ENCODE results near the gene DOCK1.

The DOCK1 gene

DNA sequence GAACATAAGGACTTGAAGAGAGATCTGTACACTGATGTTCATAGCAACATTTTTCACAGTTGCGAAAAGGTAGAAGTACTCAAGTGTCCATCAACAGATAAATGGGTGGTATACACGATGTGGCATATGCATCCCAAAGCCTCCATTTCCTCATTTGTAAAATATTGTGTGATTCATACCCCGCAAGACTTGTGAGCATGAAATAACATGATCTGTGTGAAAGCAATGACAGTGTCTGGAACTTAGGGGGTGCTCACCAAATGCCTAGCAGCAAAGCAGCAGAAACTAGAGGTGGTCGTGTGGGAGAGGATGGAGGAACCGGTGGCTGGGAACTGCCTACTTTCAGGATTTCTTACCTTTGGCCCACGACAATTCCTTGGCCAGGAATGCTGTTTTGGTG, 426.5 kb downstream of the DOCK1 start:
- TF ChIP-seq, protein P1, sequence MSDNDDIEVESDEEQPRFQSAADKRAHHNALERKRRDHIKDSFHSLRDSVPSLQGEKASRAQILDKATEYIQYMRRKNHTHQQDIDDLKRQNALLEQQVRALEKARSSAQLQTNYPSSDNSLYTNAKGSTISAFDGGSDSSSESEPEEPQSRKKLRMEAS (IDR thresholded peaks at IDR 0.05; ENCODE audit: low read depth, low read length) = no peak
- TF ChIP-seq POLR2A (IDR thresholded peaks at IDR 0.05; ENCODE audit: extremely low read depth, insufficient read length) (no peak), MYC (IDR thresholded peaks at IDR 0.05; ENCODE audit: low read depth, low read length) (no peak)
- TF ChIP-seq, protein P2, sequence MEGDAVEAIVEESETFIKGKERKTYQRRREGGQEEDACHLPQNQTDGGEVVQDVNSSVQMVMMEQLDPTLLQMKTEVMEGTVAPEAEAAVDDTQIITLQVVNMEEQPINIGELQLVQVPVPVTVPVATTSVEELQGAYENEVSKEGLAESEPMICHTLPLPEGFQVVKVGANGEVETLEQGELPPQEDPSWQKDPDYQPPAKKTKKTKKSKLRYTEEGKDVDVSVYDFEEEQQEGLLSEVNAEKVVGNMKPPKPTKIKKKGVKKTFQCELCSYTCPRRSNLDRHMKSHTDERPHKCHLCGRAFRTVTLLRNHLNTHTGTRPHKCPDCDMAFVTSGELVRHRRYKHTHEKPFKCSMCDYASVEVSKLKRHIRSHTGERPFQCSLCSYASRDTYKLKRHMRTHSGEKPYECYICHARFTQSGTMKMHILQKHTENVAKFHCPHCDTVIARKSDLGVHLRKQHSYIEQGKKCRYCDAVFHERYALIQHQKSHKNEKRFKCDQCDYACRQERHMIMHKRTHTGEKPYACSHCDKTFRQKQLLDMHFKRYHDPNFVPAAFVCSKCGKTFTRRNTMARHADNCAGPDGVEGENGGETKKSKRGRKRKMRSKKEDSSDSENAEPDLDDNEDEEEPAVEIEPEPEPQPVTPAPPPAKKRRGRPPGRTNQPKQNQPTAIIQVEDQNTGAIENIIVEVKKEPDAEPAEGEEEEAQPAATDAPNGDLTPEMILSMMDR (IDR thresholded peaks at IDR 0.05; ENCODE audit: low read depth, low read length) = no peak
- DNase-seq (ENCODE audit: low read depth) = no peak
- no peak overlapping the region for H3K4me3 ChIP-seq (ENCODE audit: low read depth, low read length)

DNA sequence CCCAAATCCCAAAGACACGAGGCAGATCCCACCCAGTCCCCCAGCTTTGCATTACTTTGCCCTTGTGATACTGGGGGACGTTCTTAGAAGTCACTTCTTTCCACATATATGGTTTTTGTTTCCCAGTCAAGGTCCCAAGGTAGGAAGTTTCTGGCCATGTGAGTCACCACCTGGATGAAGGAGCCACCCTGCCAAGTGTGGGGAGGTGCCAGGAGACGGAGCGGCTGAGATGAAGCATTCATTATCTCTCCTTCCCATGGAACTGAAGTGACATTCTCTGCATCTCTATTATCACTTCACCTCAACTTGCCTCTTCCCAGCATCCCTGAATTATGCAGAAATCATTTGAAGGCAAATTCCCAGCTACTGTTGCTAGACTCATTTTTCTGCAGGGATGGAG, 427.4 kb downstream of the DOCK1 start:
- no peak for DNase-seq (ENCODE audit: low read depth)
- H3K4me3 ChIP-seq (ENCODE audit: low read depth, low read length) = no peak overlapping the region
- TF ChIP-seq POLR2A (IDR thresholded peaks at IDR 0.05; ENCODE audit: extremely low read depth, insufficient read length) (no peak), MYC (IDR thresholded peaks at IDR 0.05; ENCODE audit: low read depth, low read length) (no peak)
- TF ChIP-seq, protein P2 (IDR thresholded peaks at IDR 0.05; ENCODE audit: low read depth, low read length) = no peak
- TF ChIP-seq, protein P1 (IDR thresholded peaks at IDR 0.05; ENCODE audit: low read depth, low read length) = no peak

DNA sequence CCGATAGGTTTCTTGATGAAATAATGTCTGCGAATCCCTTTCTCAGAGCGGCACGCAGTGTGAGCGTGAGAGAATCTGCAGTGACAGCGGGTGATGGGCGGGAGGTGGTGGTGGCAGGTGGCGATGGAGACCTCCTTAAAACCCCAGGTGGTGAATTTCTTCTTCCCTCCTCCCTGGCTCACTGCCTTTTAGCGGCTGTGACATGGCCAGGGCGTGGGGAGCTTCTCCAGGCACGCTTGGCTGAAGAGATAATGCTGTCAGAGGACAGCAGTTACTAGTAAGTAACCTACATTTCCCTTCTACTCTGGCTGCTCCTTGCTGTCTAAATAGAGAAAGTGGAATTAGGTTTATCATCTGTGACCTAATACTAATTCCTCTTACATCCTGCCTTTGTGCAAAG, 432.6 kb downstream of the DOCK1 start:
- H3K4me3 ChIP-seq (ENCODE audit: low read depth, low read length) = no peak overlapping the region
- TF ChIP-seq MYC (IDR thresholded peaks at IDR 0.05; ENCODE audit: low read depth, low read length) (no peak), POLR2A (IDR thresholded peaks at IDR 0.05; ENCODE audit: extremely low read depth, insufficient read length) (no peak)
- TF ChIP-seq, protein P2 (IDR thresholded peaks at IDR 0.05; ENCODE audit: low read depth, low read length) = no peak
- TF ChIP-seq, protein P1 (IDR thresholded peaks at IDR 0.05; ENCODE audit: low read depth, low read length) = no peak
- no peak for DNase-seq (ENCODE audit: low read depth)

DNA sequence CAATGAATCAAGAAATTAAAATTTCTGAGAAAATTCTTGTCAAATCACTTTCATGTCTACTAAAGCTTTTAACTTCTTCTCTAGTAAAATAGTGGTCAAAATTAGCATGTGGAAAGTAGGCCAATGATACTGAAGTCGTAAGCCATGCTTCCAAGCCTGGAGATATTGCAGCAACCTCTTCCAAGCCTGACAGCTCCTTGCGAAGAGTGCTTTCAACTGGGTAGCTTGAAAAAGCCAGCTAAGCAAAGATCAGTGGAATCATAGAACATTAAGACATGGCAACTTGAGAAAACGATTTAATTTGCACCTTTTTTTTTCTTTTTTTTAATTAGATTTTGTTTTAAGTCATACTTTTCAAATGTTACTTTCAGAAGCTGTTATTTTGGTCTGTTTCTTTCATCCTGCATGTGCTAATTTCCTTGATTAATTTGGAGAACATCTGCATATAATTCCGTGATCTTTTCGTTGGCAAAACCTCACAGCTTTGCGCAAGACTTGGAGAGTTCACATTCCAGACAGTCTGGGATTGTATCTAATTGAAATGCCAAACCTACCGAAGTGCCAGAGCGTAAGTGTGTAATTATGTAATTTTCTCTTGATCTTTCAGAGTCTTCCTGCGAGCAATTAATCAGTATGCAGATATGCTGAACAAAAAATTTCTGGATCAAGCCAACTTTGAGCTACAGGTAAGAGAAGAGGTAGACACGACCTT, 433.3 kb downstream of the DOCK1 start:
- no peak for DNase-seq (ENCODE audit: low read depth)
- TF ChIP-seq POLR2A (IDR thresholded peaks at IDR 0.05; ENCODE audit: extremely low read depth, insufficient read length) (no peak), MYC (IDR thresholded peaks at IDR 0.05; ENCODE audit: low read depth, low read length) (no peak)
- TF ChIP-seq, protein P1 (IDR thresholded peaks at IDR 0.05; ENCODE audit: low read depth, low read length) = no peak
- TF ChIP-seq, protein P2 (IDR thresholded peaks at IDR 0.05; ENCODE audit: low read depth, low read length) = no peak
- H3K4me3 ChIP-seq (ENCODE audit: low read depth, low read length) = no peak overlapping the region

DNA sequence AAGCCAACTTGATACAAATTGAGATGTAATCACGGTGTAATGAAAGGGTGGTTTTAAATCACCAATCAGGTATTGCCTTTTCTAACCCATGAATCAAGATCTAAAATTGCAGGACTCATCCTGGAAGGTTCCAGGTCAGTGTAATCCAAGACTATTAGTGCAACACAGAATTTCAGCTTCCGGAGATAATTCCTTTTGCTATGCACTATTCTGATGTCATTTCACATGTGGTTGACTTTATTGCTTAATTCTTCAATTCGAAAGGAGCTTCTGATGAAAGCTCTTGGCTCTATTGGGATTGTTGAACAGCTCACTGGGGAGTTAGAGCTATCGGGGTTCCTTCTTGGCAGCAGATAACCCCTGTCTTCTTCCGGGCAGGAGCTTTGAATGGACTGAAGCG, 438.6 kb downstream of the DOCK1 start:
- TF ChIP-seq MYC (IDR thresholded peaks at IDR 0.05; ENCODE audit: low read depth, low read length) = no peak
- TF ChIP-seq, protein P1 (IDR thresholded peaks at IDR 0.05; ENCODE audit: low read depth, low read length) = no peak
- TF ChIP-seq, protein P2 (IDR thresholded peaks at IDR 0.05; ENCODE audit: low read depth, low read length) = no peak
- TF ChIP-seq POLR2A (IDR thresholded peaks at IDR 0.05; ENCODE audit: extremely low read depth, insufficient read length) = no peak
- no peak for DNase-seq (ENCODE audit: low read depth)
- no peak overlapping the region for H3K4me3 ChIP-seq (ENCODE audit: low read depth, low read length)

Data from NB4 (cell line).